HEK293 (cell line): ENCODE results near the gene GALNT1.

Experiments used
- GLI4 ChIP-seq: fragments of 450-650 bp; formaldehyde crosslinking; IDR thresholded peaks from 2 replicates; pipeline ENCODE4 v1.5.1; 2016; ENCODE audit warnings: missing biosample characterization, missing genetic modification characterization
- REST ChIP-seq: fragments of 450-650 bp; formaldehyde crosslinking; IDR thresholded peaks from 2 replicates; pipeline ENCODE4 v1.5.1; 2016; ENCODE audit warnings: missing biosample characterization, missing genetic modification characterization
- ZNF10 ChIP-seq: fragments of 450-650 bp; formaldehyde crosslinking; IDR thresholded peaks from 2 replicates; pipeline ENCODE4 v1.5.1; 2017; ENCODE audit warnings: missing biosample characterization, missing genetic modification characterization

DNA sequence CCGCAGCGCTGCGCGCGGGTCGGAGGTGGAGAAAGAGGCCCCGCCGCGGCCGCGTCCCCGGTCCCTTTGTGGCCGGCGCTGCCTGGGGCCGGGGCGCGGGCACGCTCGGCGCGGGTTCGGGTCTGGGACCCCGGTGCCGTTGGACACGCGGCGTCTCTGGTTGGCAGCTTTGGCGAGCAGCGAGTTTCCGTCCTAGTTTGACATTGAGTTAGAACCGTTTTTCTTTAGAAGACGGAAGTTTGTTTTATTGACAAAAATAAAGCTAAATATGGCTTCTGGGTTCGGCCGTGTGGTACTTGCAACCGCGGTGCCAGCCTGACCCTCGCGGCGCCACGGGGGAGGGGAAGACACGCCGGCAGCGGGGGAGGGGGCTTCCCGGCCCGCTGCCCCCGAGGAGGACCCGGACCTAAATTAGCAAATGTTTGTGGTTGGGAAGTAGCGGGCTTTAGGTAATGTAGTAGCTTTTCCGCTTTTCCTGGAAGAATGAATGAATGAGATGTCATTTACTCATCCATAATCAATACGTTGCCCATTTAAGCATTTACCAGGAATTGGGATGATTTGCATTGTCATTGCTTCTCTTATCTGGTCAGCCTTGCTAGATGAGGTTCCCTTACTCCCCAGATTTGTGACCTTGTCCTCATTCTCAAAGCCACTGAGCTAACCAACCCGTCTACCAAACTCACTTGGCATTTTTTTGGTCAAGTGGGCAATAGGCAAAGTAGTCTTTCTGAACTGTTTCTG, 530 bp downstream of the GALNT1 start:
- TF ChIP-seq GLI4 (tag by site-specific recombination) (no peak), REST (tag by site-specific recombination) (no peak), ZNF10 (no peak)
